Lung (tissue), 12 donors: ENCODE data around the gene AHCY. TPM values are rescaled to one million over a fixed set of nuclear protein-coding genes. Genes with fewer than 3 reads are reported as not detected.

ENCODE experiments used
- ATAC-seq: fragments of 200-7000 bp; cut with Tn5 transposase; one replicate; pipeline ENCODE4 v1.9.1; 2020; ENCODE audit warnings: moderate number of reproducible peaks; ENCODE audit not compliant: insufficient read depth, low FRiP score
- DNase-seq, 3 donors: peaks; one replicate each; pipeline ENCODE4 v3.0.0-alpha.2; 2013 to 2017
- H3K27ac ChIP-seq, 2 donors: one replicate each; pipeline ENCODE4 v1.5.1; 2013; ENCODE audit warnings: mild to moderate bottlenecking in 2 of 2, moderate library complexity in 2 of 2, control low read depth in 1 of 2, inconsistent platforms in 1 of 2, low read depth in 1 of 2, low read length in 1 of 2
- H3K27me3 ChIP-seq, 3 donors: one replicate each; pipeline ENCODE4 v1.5.1; 2013; ENCODE audit warnings: low read length in 2 of 3; ENCODE audit not compliant: control insufficient read depth in 3 of 3, insufficient read depth in 3 of 3
- H3K36me3 ChIP-seq, 4 donors: one replicate each; pipeline ENCODE4 v1.5.1; 2013; ENCODE audit warnings: low read length in 4 of 4, mild to moderate bottlenecking in 1 of 4, moderate library complexity in 1 of 4; ENCODE audit not compliant: control insufficient read depth in 4 of 4, insufficient read depth in 4 of 4
- H3K4me1 ChIP-seq, 5 donors: one replicate each; pipeline ENCODE4 v1.5.1; 2013; ENCODE audit warnings: low read length in 5 of 5, mild to moderate bottlenecking in 2 of 5, moderate library complexity in 1 of 5; ENCODE audit not compliant: control insufficient read depth in 5 of 5, insufficient read depth in 5 of 5
- H3K4me3 ChIP-seq: one replicate; pipeline ENCODE4 v1.5.1; 2013; ENCODE audit warnings: mild to moderate bottlenecking, control low read depth, moderate library complexity
- H3K9ac ChIP-seq, 2 donors: one replicate each; pipeline ENCODE4 v1.5.1; 2013; ENCODE audit warnings: low read length in 2 of 2, control low read depth in 1 of 2; ENCODE audit not compliant: insufficient read depth in 1 of 2
- H3K9me3 ChIP-seq, 4 donors: one replicate each; pipeline ENCODE4 v1.5.1; 2013; ENCODE audit warnings: low read length in 3 of 4, mild to moderate bottlenecking in 1 of 4, moderate library complexity in 1 of 4; ENCODE audit not compliant: control insufficient read depth in 4 of 4, insufficient read depth in 3 of 4
- WGBS, 2 donors: extraction: QIAGEN DNeasy Blood & Tissue Kit; methylation state at CpG; one replicate each; pipeline ENCODE4 v1.1.7; 2013; 5-methylcytosine and 5-hydroxymethylcytosine counted together
- polyA plus RNA-seq, 2 donors: library from polyadenylated mRNA; stranded (reverse); fragments of 200-250 nt; gene quantifications; one replicate each; pipeline ENCODE4 v1.2.1, GENCODE V29; 2013
- total RNA-seq, 2 donors: library from RNA; depleted of rRNA in 1 of 2; stranded (reverse); fragments of >200 nt in 1 of 2; gene quantifications; one replicate each; pipeline ENCODE4 v1.2.1, GENCODE V29; 2014 to 2021
- TF ChIP-seq, protein P1 (sequence below): IDR thresholded peaks from 2 replicates; pipeline ENCODE4 v1.5.1; 2012; ENCODE audit warnings: mild to moderate bottlenecking; ENCODE audit errors: control extremely low read depth, extremely low read depth
- donor health status: control.
- donor health status: control.
- donor health status: Bipolar disorder and iron deficiency.
- donor health status: healthy.
- donor health status: DM: yes; HTN: yes; CAD: no.

AHCY gene
- total and polyA plus RNA-seq, 4 donors = 40.2 to 116 (median 105) TPM

DNA sequence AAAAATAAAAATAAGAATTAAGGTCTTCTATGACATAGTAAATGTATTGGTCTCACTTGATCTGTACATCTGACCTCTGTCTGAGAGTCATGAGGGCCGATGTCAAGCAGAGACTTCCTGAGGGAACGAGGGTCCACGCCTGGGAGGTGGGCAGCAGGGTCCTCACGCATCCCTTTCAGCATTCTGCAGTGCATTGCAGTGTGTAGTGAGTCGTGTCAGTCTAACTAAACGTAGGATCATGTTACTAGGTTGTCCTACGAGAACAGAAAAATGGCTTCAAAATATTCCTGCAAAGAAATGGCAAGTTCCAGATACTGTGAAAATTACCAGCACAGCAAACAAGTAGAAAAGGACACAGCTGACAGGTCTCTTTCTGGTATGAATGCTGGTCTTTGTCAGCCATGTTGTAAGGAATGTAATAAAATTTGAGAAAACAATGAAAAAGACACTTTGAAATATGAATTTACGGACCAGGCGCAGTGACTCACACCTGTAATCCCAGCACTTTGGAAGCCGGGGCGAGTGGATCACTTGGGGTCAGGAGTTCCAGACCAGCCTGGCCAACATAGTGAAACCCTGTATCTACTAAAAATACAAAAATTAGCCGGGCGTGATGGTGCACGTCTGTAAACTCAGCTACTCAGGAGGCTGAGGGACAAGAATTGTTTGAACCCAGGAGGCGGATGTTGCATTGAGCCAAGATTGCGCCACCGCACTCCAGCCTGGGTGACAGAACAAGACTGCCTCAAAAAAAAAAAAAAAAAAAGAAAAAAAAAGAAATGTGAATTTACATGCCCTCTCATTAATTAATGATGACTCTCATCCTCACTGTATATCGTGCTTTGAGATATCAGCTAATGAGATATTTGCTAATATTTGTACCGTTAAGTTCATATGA, 2.4 kb upstream of the AHCY start:
- Histone ChIP-seq H3K4me3 (no peak overlapping the region), H3K9ac (no peak overlapping the region), H3K27ac (no peak overlapping the region), H3K9me3 (no peaks in the 10 kb centered on the region), H3K27me3 (no peaks in the 10 kb centered on the region), H3K4me1 (peaks cover 0 to 20% (median 8%) of the 10 kb centered on the region in 5 donors), H3K36me3 (no peaks in the 10 kb centered on the region)
- DNase-seq (no peak), ATAC-seq (no peak)
- TF ChIP-seq, protein P1, sequence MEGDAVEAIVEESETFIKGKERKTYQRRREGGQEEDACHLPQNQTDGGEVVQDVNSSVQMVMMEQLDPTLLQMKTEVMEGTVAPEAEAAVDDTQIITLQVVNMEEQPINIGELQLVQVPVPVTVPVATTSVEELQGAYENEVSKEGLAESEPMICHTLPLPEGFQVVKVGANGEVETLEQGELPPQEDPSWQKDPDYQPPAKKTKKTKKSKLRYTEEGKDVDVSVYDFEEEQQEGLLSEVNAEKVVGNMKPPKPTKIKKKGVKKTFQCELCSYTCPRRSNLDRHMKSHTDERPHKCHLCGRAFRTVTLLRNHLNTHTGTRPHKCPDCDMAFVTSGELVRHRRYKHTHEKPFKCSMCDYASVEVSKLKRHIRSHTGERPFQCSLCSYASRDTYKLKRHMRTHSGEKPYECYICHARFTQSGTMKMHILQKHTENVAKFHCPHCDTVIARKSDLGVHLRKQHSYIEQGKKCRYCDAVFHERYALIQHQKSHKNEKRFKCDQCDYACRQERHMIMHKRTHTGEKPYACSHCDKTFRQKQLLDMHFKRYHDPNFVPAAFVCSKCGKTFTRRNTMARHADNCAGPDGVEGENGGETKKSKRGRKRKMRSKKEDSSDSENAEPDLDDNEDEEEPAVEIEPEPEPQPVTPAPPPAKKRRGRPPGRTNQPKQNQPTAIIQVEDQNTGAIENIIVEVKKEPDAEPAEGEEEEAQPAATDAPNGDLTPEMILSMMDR = no peak
- WGBS, 2 donors = 66 to 71% methylated on average over 19 of the region's 19 CpGs

DNA sequence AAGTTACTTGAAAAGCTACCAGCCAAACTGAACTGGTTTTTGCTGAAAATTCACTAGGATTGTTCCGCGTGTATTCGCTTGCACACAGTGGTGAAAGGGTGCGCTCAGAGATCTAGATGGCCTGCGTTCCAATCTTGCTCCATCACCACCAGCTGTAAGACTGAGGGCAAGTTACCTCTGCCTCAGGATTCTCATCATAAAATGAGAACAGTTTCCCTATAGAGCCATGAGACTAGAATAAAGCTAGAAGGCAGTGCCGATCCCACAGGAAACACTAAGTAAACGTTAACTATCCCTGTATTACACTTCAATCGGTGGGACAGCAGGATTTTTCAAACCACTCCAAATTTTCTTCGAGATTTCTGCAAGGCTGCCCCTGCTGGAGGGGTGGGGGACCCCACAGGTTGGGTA, 838 bp downstream of the AHCY start:
- Histone ChIP-seq H3K4me3 (peak overlapping the region; percentile 73), H3K27me3 (no peaks in the 10 kb centered on the region), H3K9ac (peak overlapping the region; percentile 75 to 85), H3K27ac (peak overlapping the region; percentile 94), H3K4me1 (peaks cover 0 to 26% (median 11%) of the 10 kb centered on the region in 5 donors), H3K9me3 (no peaks in the 10 kb centered on the region), H3K36me3 (no peaks in the 10 kb centered on the region)
- ATAC-seq = no peak
- 28 to 30% methylated on average over 9 of the region's 9 CpGs for WGBS, 2 donors
- TF ChIP-seq, protein P1 = no peak
- peak in 1 of 3 donors; percentile 15 for DNase-seq

DNA sequence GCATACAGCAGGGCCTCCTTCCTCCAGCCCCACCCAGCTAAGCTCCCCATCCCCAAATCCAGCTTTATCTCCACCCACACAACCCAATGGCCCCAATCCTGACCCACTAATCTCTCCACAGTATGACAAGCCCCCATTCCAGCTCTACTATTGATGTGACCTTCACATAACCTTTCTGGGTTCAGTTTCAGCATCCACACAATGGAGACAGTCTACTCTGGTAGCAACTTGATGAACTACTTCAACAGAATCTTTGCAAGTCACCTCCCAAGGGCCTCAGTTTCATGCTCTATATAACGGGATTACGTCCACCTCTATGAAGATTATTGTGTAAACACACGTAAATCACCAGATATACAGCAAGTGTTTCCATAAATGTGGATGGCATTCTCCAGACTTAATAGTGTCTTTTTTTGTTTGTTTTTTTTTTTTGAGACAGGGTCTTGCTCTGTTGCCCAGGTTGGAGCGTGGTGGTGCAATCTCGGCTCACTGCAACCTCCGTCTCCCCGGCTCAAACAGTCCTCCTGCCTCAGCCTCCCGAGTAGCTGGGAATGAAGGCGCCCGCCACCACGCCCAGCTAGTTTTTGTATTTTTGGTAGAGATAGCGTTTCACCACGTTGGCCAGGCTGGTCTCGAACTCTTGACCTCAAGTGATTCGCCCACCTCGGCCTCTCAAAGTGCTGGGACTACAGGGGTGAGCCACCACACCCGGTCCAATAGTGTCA, 1.4 kb downstream of the AHCY start:
- Histone ChIP-seq H3K27me3 (no peaks in the 10 kb centered on the region), H3K4me1 (peaks cover 0 to 26% (median 11%) of the 10 kb centered on the region in 5 donors), H3K36me3 (no peaks in the 10 kb centered on the region), H3K9me3 (no peaks in the 10 kb centered on the region), H3K27ac (no peak overlapping the region), H3K4me3 (peak overlapping the region; percentile 73), H3K9ac (peak overlapping the region; percentile 75 to 85)
- WGBS, 2 donors = 89 to 92% methylated on average over 17 of the region's 17 CpGs
- DNase-seq (no peak), ATAC-seq (no peak)
- TF ChIP-seq, protein P1 = no peak
